K562 (cell line): ENCODE measurements around the gene C1orf167. TPM values are rescaled to one million over a fixed set of nuclear protein-coding genes. Genes with fewer than 3 reads are reported as not detected.
A peak's percentile ranks its signal among the peaks of the same experiment; 100 is the strongest.

Experiments
- ARID1B ChIP-seq: fragments of 450-650 bp; IDR thresholded peaks from 2 replicates; pipeline ENCODE4 v1.6.1; 2016; ENCODE audit warnings: antibody characterized with exemption, mild to moderate bottlenecking, inconsistent platforms
- CAMTA2 ChIP-seq: fragments of 250-450 bp; sonication (Bioruptor Pico); conservative IDR thresholded peaks from 2 replicates; pipeline ENCODE4 v1.5.1; 2022
- CBFA2T3 ChIP-seq: fragments of 450-650 bp; IDR thresholded peaks from 2 replicates; pipeline ENCODE4 v1.6.1; 2017
- E2F8 ChIP-seq: fragments of 450-650 bp; IDR thresholded peaks from 2 replicates; pipeline ENCODE4 v1.7.1; 2018; ENCODE audit warnings: mild to moderate bottlenecking, low read depth; ENCODE audit not compliant: partially characterized antibody
- GTF2A2 ChIP-seq: IDR thresholded peaks from 2 replicates; pipeline ENCODE4 v1.6.1; 2016; ENCODE audit warnings: mild to moderate bottlenecking, missing genetic modification characterization, missing compliant biosample characterization
- HDAC2 ChIP-seq: fragments of 450-650 bp; IDR thresholded peaks from 2 replicates; pipeline ENCODE4 v1.6.1; 2016; ENCODE audit warnings: mild to moderate bottlenecking
- MAX ChIP-seq: sonication (generic); formaldehyde crosslinking; IDR thresholded peaks from 2 replicates; pipeline ENCODE4 v1.9.0; 2022; ENCODE audit warnings: mild to moderate bottlenecking, missing genetic modification reagents
- MYNN ChIP-seq, 2 experiments: sonication (generic); formaldehyde crosslinking in 1 of 2; IDR thresholded peaks; 2 replicates each; pipeline versions ENCODE4 v1.5.0 to v1.6.1; 2016 to 2020; ENCODE audit warnings: antibody characterized with exemption in 1 of 2, missing genetic modification reagents in 1 of 2
- NR1H2 ChIP-seq: sonication (generic); formaldehyde crosslinking; IDR thresholded peaks from 2 replicates; pipeline ENCODE4 v1.4.0; 2020; ENCODE audit warnings: mild to moderate bottlenecking, missing genetic modification reagents
- PHB ChIP-seq: fragments of 250-450 bp; sonication (Bioruptor Pico); IDR thresholded peaks from 2 replicates; pipeline ENCODE4 v1.5.0; 2021
- POLR2A ChIP-seq: fragments of 450-650 bp; conservative IDR thresholded peaks from 2 replicates; pipeline ENCODE4 v1.6.1; 2016
- RBM22 ChIP-seq: fragments of 200-400 bp; formaldehyde crosslinking; IDR thresholded peaks from 2 replicates; pipeline ENCODE4 v1.6.1; 2018; ENCODE audit warnings: low read length, low read depth; ENCODE audit not compliant: poor library complexity, severe bottlenecking
- SMAD4 ChIP-seq: fragments of 250-450 bp; sonication (Bioruptor Pico); conservative IDR thresholded peaks from 2 replicates; pipeline ENCODE4 v1.8.0; 2021; ENCODE audit warnings: inconsistent platforms, mild to moderate bottlenecking, moderate library complexity
- TAF1 ChIP-seq: IDR thresholded peaks from 2 replicates; pipeline ENCODE4 v1.6.1; 2011; ENCODE audit warnings: mild to moderate bottlenecking, low read length, moderate library complexity; ENCODE audit not compliant: insufficient read depth, control insufficient read depth, severe bottlenecking; ENCODE audit errors: extremely low read depth
- TAF15 ChIP-seq: fragments of 200-400 bp; formaldehyde crosslinking; IDR thresholded peaks from 2 replicates; pipeline ENCODE4 v1.6.1; 2017; ENCODE audit warnings: mild to moderate bottlenecking, low read depth, low read length, moderate library complexity
- TCF3 ChIP-seq: sonication (generic); formaldehyde crosslinking; IDR thresholded peaks from 2 replicates; pipeline ENCODE4 v1.4.0; 2020; ENCODE audit warnings: mild to moderate bottlenecking, missing genetic modification reagents
- TCFL5 ChIP-seq: fragments of 250-450 bp; sonication (Bioruptor Pico); conservative IDR thresholded peaks from 2 replicates; pipeline ENCODE4 v1.6.1; 2021; ENCODE audit warnings: mild to moderate bottlenecking, moderate library complexity, matching md5 sums
- THAP12 ChIP-seq: fragments of 250-450 bp; sonication (Bioruptor Pico); IDR thresholded peaks from 2 replicates; pipeline ENCODE4 v1.9.0; 2021; ENCODE audit warnings: mild to moderate bottlenecking, inconsistent platforms
- USF1 ChIP-seq: sonication (generic); formaldehyde crosslinking; IDR thresholded peaks from 2 replicates; pipeline ENCODE4 v1.9.0; 2022; ENCODE audit warnings: mild to moderate bottlenecking, missing genetic modification reagents
- ZNF395 ChIP-seq: fragments of 200-800 bp; sonication (Bioruptor generic); IDR thresholded peaks from 2 replicates; pipeline ENCODE4 v1.6.1; 2017; ENCODE audit warnings: missing genetic modification characterization, missing compliant biosample characterization
- polyA plus RNA-seq, 8 experiments: library from polyadenylated mRNA; depleted of rRNA in 4 of 8; stranded (reverse) in 5 of 8; unstranded in 3 of 8; fragments of >200 nt; fragmentation: Nextera tagmentation in 2 of 8; fragmentation: Illumina TruSeq in 1 of 8; extraction: Ambion mirVana in 2 of 8; extraction: Trizol in 1 of 8; gene quantifications; 2 replicates each; pipeline versions ENCODE4 v1.2.1 to v1.2.3, GENCODE V29; 2011 to 2014; ENCODE audit warnings: inconsistent platforms in 1 of 8, missing spikeins in 1 of 8
- total RNA-seq, 7 experiments: library from RNA; depleted of rRNA in 6 of 7; stranded (reverse); fragments of >200 nt in 6 of 7; fragmentation: Illumina TruSeq in 2 of 7; extraction: Trizol in 2 of 7; gene quantifications; 2 replicates each; pipeline versions ENCODE4 v1.2.1 to v1.2.3, GENCODE V29; 2011 to 2021; ENCODE audit warnings: low replicate concordance in 1 of 7

C1orf167 gene
- total and polyA plus RNA-seq, 9 of the 15 experiments (the other 6 are each of a cell fraction or from before 2014, with no cell fraction given) = 0.22 to 0.86 (median 0.31) TPM; not detected in 2

GRCh38 chr1:11790880-11791715, 29.1 kb downstream of the C1orf167 start (continued):
- TF ChIP-seq ARID1B (peak; percentile 79), NR1H2 (peak; percentile 81; the same call in 1 of the 2 replicates), TCF3 (CRISPR knock-in tag) (peak; percentile 61; the same call in 1 of the 2 replicates), THAP12 (CRISPR knock-in tag) (0 out of 2 replicates have a peak, but pooled peaks have one; percentile 45), SMAD4 (CRISPR knock-in tag) (0 out of 2 replicates have a peak, but pooled peaks have one; percentile 52), TAF15 (no peak), TCFL5 (CRISPR knock-in tag) (no peak), ZNF395 (CRISPR knock-in tag) (peak; percentile 84; the same call in 1 of the 2 replicates), MYNN (IDR thresholded peaks at IDR 0.05) (peak; percentile 79), MYNN (CRISPR knock-in tag; IDR thresholded peaks at IDR 0.05) (no peak), HDAC2 (0 out of 2 replicates have a peak, but pooled peaks have one; percentile 44), E2F8 (peak; percentile 26), PHB (no peak), CAMTA2 (no peak), CBFA2T3 (peak; percentile 73), GTF2A2 (tag) (no peak), USF1 (CRISPR knock-in tag) (no peak), RBM22 (peak; percentile 34), TAF1 (no peak), POLR2A (0 out of 2 replicates have a peak, but pooled peaks have one; percentile 34), MAX (0 out of 2 replicates have a peak, but pooled peaks have one; percentile 6)
